SK-N-SH (cell line): ENCODE results near the gene POLR1A.

Experiments
- CHD2 ChIP-seq: fragments of 150-350 bp; IDR thresholded peaks from 2 replicates; pipeline ENCODE4 v1.6.1; 2018; ENCODE audit warnings: low read length; ENCODE audit not compliant: partially characterized antibody
- EP300 ChIP-seq, 2 experiments: IDR thresholded peaks; 2 replicates each; pipeline versions ENCODE4 v1.4.0 to v1.6.1; 2012; ENCODE audit warnings: borderline replicate concordance in 1 of 2, low read depth in 1 of 2, low read length in 1 of 2
- EZH2phosphoT487 ChIP-seq: fragments of 200-600 bp; sonication (generic); IDR thresholded peaks from 2 replicates; pipeline ENCODE4 v1.6.1; 2017; ENCODE audit warnings: low read depth, mixed run types, mild to moderate bottlenecking, antibody characterized with exemption, moderate library complexity, borderline replicate concordance
- TF ChIP-seq, protein P1 (sequence below): fragments of 200-600 bp; sonication (generic); IDR thresholded peaks from 2 replicates; pipeline ENCODE4 v1.6.1; 2017; ENCODE audit warnings: antibody characterized with exemption, mild to moderate bottlenecking, moderate library complexity
- TF ChIP-seq, protein P2 (sequence below): IDR thresholded peaks from 2 replicates; pipeline ENCODE4 v1.4.0; 2012; ENCODE audit warnings: low read depth

DNA sequence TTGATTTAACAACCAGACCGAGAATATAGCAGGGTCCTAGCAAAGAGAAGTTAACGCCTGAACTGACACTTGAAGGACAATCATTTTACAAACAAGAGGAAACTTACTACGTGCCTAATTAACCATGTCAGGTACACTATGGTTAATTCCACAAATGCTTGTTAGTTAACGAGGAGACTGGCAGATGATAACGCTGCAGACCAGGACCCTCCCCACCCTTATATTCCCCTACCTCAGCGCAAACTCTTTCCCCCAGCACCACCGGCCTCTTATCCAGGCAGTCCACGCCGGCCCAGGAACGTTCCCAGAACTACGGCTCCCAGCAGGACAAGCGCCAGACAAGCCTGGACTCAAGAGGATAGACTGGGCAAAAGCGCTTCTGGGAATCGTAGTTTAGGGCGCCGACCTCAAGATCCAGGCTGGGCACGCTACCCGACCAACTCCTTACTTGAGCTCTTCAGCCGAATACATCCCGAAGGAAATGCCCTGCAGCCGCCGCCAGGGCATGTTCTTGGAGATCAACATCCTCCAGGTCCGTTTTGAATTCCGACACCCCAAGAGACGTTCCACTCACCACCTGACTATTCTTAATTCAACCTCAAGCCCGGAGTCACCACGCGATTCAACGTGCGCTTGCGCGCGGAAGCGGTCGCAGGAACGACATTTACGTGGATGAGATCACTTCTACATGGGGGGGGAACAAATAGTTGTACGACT lies at the start of gene POLR1A:
- TF ChIP-seq EP300 (IDR thresholded peaks at IDR 0.05; ENCODE audit: borderline replicate concordance in 1 of 2, low read depth in 1 of 2, low read length in 1 of 2), result no peak
- peak; percentile 59 for TF ChIP-seq CHD2
- TF ChIP-seq, protein P1, sequence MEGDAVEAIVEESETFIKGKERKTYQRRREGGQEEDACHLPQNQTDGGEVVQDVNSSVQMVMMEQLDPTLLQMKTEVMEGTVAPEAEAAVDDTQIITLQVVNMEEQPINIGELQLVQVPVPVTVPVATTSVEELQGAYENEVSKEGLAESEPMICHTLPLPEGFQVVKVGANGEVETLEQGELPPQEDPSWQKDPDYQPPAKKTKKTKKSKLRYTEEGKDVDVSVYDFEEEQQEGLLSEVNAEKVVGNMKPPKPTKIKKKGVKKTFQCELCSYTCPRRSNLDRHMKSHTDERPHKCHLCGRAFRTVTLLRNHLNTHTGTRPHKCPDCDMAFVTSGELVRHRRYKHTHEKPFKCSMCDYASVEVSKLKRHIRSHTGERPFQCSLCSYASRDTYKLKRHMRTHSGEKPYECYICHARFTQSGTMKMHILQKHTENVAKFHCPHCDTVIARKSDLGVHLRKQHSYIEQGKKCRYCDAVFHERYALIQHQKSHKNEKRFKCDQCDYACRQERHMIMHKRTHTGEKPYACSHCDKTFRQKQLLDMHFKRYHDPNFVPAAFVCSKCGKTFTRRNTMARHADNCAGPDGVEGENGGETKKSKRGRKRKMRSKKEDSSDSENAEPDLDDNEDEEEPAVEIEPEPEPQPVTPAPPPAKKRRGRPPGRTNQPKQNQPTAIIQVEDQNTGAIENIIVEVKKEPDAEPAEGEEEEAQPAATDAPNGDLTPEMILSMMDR, result 0 out of 2 replicates have a peak, but pooled peaks have one; percentile 15
- TF ChIP-seq EZH2phosphoT487, result no peak
- TF ChIP-seq, protein P2, sequence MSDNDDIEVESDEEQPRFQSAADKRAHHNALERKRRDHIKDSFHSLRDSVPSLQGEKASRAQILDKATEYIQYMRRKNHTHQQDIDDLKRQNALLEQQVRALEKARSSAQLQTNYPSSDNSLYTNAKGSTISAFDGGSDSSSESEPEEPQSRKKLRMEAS, result peak; percentile 69; the same call in 1 of the 2 replicates
